Spleen (tissue), 11 donors: ENCODE results near the gene FRMD1. TPM values are rescaled to one million over a fixed set of nuclear protein-coding genes. Genes with fewer than 3 reads are reported as not detected.
A peak's percentile ranks its signal among the peaks of the same experiment; 100 is the strongest.

Experiments
- DNase-seq: peaks from one replicate; pipeline ENCODE4 v3.0.0-alpha.2; 2020
- H3K27ac ChIP-seq, 8 donors: fragments of 200-600 bp; sonication (generic) in 7 of 8; 1 replicate in 4 of 8; 2 replicates in 4 of 8; pipeline versions ENCODE4 v1.5.0 to v1.8.0; 2016 to 2021; ENCODE audit warnings: inconsistent platforms in 4 of 8, mild to moderate bottlenecking in 4 of 8, moderate library complexity in 1 of 8
- H3K27me3 ChIP-seq, 7 donors: fragments of 200-600 bp; sonication (generic) in 6 of 7; replicated peaks in 1 of 7; 1 replicate in 4 of 7; 2 replicates in 3 of 7; pipeline versions ENCODE4 v1.5.0 to v1.8.0; 2016 to 2021; ENCODE audit warnings: inconsistent platforms in 3 of 7, mild to moderate bottlenecking in 1 of 7
- H3K36me3 ChIP-seq, 6 donors: fragments of 200-600 bp; sonication (generic) in 5 of 6; 1 replicate in 4 of 6; 2 replicates in 2 of 6; pipeline versions ENCODE4 v1.5.0 to v1.8.0; 2016 to 2021; ENCODE audit warnings: inconsistent platforms in 2 of 6
- H3K4me1 ChIP-seq, 6 donors: fragments of 200-600 bp; sonication (generic) in 5 of 6; 1 replicate in 3 of 6; 2 replicates in 3 of 6; pipeline versions ENCODE4 v1.5.0 to v1.8.0; 2016 to 2021; ENCODE audit warnings: inconsistent platforms in 3 of 6
- H3K4me3 ChIP-seq, 8 donors: fragments of 200-600 bp; sonication (generic) in 7 of 8; 1 replicate in 4 of 8; 2 replicates in 4 of 8; pipeline versions ENCODE4 v1.5.0 to v1.8.0; 2016 to 2021; ENCODE audit warnings: inconsistent platforms in 4 of 8, mild to moderate bottlenecking in 4 of 8, moderate library complexity in 2 of 8
- H3K9me3 ChIP-seq, 8 donors: fragments of 200-600 bp; sonication (generic) in 7 of 8; 1 replicate in 4 of 8; 2 replicates in 4 of 8; pipeline versions ENCODE4 v1.5.0 to v1.8.0; 2016 to 2021; ENCODE audit warnings: inconsistent platforms in 4 of 8
- POLR2A ChIP-seq, 3 donors: fragments of 450-650 bp; IDR thresholded peaks; one replicate each; pipeline ENCODE4 v1.5.1; 2017; ENCODE audit warnings: antibody characterized with exemption in 3 of 3, mild to moderate bottlenecking in 1 of 3
- POLR2AphosphoS5 ChIP-seq, 3 donors: sonication (generic); formaldehyde crosslinking; IDR thresholded peaks; one replicate each; pipeline ENCODE4 v1.5.1; 2017; ENCODE audit warnings: antibody characterized with exemption in 3 of 3
- WGBS, 5 donors: extraction: QIAGEN DNeasy Blood & Tissue Kit in 3 of 5; methylation state at CpG; one replicate each; pipeline versions ENCODE4 v1.1.5 to v1.1.7; 2013 to 2018; 5-methylcytosine and 5-hydroxymethylcytosine counted together
- intact Hi-C: fragments of 100-400 bp; cut with DNase I; formaldehyde crosslinking; loops from one replicate; pipeline ENCODE4 v1.15.0; 2023; ENCODE audit warnings: low total_unique reads
- polyA plus RNA-seq, 3 donors: library from polyadenylated mRNA; stranded (reverse); fragments of 200-250 nt; gene quantifications; one replicate each; pipeline ENCODE4 v1.2.1, GENCODE V29; 2013
- total RNA-seq, 7 donors: library from RNA; depleted of rRNA in 3 of 7; stranded (reverse); fragments of >200 nt in 3 of 7; fragmentation: NEBNext Ultra II Directional in 4 of 7; extraction: Animal tissue kit (Norgen Biotek cat#: 25700) in 4 of 7; gene quantifications; one replicate each; pipeline versions ENCODE4 v1.1.0 to v1.2.1, GENCODE V29; 2016 to 2021
- TF ChIP-seq, protein P1 (sequence below), 11 experiments: fragments of 200-600 bp in 7 of 11; fragments of 450-650 bp in 4 of 11; sonication (generic) in 4 of 11; IDR thresholded peaks in 8 of 11; conservative IDR thresholded peaks in 3 of 11; 1 replicate in 7 of 11; 2 replicates in 4 of 11; pipeline versions ENCODE4 v1.4.0 to v1.8.0; 2016 to 2021; ENCODE audit warnings: antibody characterized with exemption in 11 of 11, inconsistent platforms in 4 of 11, mild to moderate bottlenecking in 1 of 11
- donor health status: healthy with polysubstance abuse.
- donor health status: DM: no; HTN: no; CAD: no; lungs with moderate emphysema.
- donor health status: DM: no; HTN: no; CAD: no.
- donor health status: Bipolar disorder and iron deficiency.
- donor health status: healthy.
- donor health status: DM: no; HTN: no; CAD: no.
- donor health status: DM: yes; HTN: yes; CAD: no.

The FRMD1 gene
- total and polyA plus RNA-seq, 10 donors, result 0.14 to 9.5 (median 1.5) TPM

DNA sequence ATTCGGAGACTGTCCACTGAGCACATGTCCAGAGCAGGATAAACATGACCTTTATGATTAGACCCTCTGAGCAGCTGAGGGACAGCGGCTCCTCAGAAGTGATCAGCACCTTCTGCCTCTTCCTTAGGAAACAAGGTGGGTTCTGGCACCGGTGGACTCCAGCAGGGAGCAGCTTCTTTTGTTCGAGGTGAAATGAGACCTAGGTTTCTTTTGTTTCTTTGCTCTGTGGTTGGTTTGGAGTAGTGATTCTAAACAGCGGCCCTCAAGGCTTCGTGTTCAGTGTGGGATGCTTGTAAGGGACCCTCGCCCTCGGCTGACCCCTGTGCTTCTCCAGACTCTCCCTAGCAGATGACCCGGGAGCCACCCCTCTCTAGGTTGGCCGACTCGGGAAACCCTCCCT is 14.6 kb upstream of the FRMD1 start:
- intact Hi-C loops, result no loop called here

DNA sequence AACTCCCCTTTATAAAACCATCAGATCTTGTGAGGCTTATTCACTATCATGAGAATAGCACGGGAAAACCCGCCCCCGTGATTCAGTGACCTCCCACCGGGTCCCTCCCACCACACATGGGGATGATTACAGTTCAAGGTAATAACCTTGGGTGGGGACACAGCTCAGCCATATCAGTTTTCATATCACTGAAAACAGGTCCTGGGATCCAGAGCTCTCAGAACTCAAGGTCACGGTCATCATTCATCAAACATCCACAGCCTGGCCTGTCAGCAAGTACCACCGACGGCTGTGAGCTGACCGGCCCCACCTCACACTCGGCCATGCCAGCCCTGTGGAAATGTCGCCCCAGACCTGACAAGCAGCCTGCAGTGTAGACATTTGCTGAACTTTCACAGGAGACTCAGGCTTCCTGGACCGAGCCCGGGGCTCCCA is 14.1 kb upstream of the FRMD1 start:
- Histone ChIP-seq H3K36me3 (no peaks in the 10 kb centered on the region), H3K27ac (peak overlapping the region in 1 of 8 donors; percentile 37), H3K27me3 (peaks cover 0 to 8% (median 0%) of the 10 kb centered on the region in 7 donors), H3K4me1 (peaks cover 0 to 6% (median 2%) of the 10 kb centered on the region in 6 donors), H3K4me3 (no peak overlapping the region), H3K9me3 (peaks cover 0 to 12% (median 9%) of the 10 kb centered on the region in 8 donors)
- TF ChIP-seq POLR2AphosphoS5 (IDR thresholded peaks at IDR 0.05), result peak in 1 of 3 donors; percentile 13
- TF ChIP-seq, protein P1, sequence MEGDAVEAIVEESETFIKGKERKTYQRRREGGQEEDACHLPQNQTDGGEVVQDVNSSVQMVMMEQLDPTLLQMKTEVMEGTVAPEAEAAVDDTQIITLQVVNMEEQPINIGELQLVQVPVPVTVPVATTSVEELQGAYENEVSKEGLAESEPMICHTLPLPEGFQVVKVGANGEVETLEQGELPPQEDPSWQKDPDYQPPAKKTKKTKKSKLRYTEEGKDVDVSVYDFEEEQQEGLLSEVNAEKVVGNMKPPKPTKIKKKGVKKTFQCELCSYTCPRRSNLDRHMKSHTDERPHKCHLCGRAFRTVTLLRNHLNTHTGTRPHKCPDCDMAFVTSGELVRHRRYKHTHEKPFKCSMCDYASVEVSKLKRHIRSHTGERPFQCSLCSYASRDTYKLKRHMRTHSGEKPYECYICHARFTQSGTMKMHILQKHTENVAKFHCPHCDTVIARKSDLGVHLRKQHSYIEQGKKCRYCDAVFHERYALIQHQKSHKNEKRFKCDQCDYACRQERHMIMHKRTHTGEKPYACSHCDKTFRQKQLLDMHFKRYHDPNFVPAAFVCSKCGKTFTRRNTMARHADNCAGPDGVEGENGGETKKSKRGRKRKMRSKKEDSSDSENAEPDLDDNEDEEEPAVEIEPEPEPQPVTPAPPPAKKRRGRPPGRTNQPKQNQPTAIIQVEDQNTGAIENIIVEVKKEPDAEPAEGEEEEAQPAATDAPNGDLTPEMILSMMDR (IDR thresholded peaks at IDR 0.05 in 8 of 11, conservative IDR thresholded peaks at IDR 0.05 in 3 of 11), result no peak
- WGBS, 5 donors, result 57 to 91% (median 75%) methylated on average over 7 to 12 of the region's 12 CpGs
- peak; percentile 76 for DNase-seq
- intact Hi-C loops, result no loop called here

More for the DNA sequence above, 14.6 kb upstream of the FRMD1 start:
- no peaks in the 10 kb centered on the region for H3K36me3 ChIP-seq
- 75 to 92% (median 87%) methylated on average over 11 of the region's 11 CpGs for WGBS, 5 donors
- H3K27me3 ChIP-seq, result peaks cover 0 to 13% (median 0%) of the 10 kb centered on the region in 7 donors
- H3K27ac ChIP-seq, result peak overlapping the region in 1 of 8 donors; percentile 37
- H3K4me3 ChIP-seq, result no peak overlapping the region
- peaks cover 0 to 7% (median 2%) of the 10 kb centered on the region in 6 donors for H3K4me1 ChIP-seq
- DNase-seq, result peak; percentile 62
- TF ChIP-seq POLR2AphosphoS5 (IDR thresholded peaks at IDR 0.05) (no peak), POLR2A (IDR thresholded peaks at IDR 0.05) (no peak)
- TF ChIP-seq, protein P1 (IDR thresholded peaks at IDR 0.05 in 8 of 11, conservative IDR thresholded peaks at IDR 0.05 in 3 of 11), result no peak
- H3K9me3 ChIP-seq, result peaks cover 0 to 12% (median 9%) of the 10 kb centered on the region in 8 donors

DNA sequence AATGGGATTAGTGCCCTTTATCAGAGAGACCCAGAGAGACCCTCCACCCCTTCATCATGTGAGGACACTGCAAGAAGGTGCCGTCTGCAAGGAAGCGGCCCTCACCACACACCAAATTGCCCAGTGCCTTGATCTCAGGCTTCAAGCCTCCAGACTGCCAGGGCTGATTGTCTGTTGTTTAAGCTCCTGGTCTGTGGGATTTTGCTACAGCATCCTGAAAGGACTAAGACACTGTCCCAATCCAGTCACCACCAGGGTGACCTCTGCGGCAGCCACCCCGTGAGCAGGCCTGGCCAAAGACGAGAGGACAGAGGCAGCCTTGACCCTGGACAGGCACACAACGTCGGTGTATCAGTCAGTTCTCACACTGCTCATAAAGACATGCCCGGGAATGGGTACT is 13.5 kb upstream of the FRMD1 start:
- H3K4me1 ChIP-seq, result peaks cover 0 to 10% (median 2%) of the 10 kb centered on the region in 6 donors
- TF ChIP-seq POLR2A (IDR thresholded peaks at IDR 0.05) (no peak), POLR2AphosphoS5 (IDR thresholded peaks at IDR 0.05) (no peak)
- TF ChIP-seq, protein P1 (IDR thresholded peaks at IDR 0.05 in 8 of 11, conservative IDR thresholded peaks at IDR 0.05 in 3 of 11), result no peak
- peak overlapping the region in 2 of 8 donors; percentile 39 to 41 for H3K27ac ChIP-seq
- peak; percentile 49 for DNase-seq
- H3K9me3 ChIP-seq, result peaks cover 0 to 12% (median 9%) of the 10 kb centered on the region in 8 donors
- WGBS, 5 donors, result 69 to 85% (median 76%) methylated on average over 8 of the region's 8 CpGs
- no peak overlapping the region for H3K4me3 ChIP-seq
- intact Hi-C loops, result no loop called here
- no peaks in the 10 kb centered on the region for H3K36me3 ChIP-seq
- peaks cover 0 to 4% (median 0%) of the 10 kb centered on the region in 7 donors for H3K27me3 ChIP-seq

DNA sequence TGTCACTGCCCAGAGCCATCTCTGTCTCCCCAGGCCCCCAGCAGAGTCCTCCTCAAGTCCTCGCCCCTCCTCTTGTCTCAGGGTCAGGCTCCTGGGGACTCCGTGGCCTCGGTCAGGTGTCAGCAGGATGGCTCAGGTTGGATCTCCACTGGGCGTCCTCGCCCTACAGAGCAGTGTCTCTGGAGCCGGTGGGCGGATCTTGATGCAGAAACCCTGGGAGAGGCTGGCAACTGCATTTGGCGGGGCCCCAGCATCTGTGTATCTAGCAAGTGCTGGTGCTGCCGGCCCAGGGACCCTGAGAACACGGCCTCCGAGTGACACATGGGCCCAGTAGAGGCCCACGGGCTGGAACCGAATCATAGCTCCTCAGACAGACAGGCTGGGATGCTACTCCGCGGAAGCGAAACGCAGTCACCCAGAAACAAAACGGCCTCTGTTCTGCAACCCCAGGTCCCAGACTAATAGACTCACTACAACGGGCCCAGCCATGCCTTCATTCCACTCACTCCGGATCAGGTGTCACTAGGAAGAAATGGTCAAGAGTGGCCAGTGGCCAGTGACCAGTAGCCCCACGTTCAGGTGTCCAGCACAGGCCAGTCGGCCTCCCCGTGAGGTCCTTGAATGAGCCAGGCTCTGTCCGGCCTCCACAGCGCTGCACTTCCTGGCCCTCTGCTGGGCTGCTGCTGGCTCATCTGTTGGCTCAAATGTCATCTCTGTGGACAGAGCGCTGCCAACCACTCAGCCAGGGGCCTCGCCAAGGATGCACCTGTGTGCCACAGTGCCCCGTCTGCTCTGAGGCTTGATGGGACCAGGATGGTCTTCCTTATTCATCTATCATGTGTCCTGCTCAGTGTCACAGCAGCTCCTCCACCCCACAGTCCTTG is 12.6 kb upstream of the FRMD1 start:
- Histone ChIP-seq H3K27ac (no peak overlapping the region), H3K9me3 (peaks cover 0 to 12% (median 9%) of the 10 kb centered on the region in 8 donors), H3K4me3 (no peak overlapping the region), H3K36me3 (no peaks in the 10 kb centered on the region), H3K4me1 (peaks cover 0 to 10% (median 2%) of the 10 kb centered on the region in 6 donors), H3K27me3 (no peaks in the 10 kb centered on the region)
- intact Hi-C loops, result no loop called here
- no peak for TF ChIP-seq POLR2AphosphoS5 (IDR thresholded peaks at IDR 0.05)
- no peak for TF ChIP-seq POLR2A (IDR thresholded peaks at IDR 0.05)
- TF ChIP-seq, protein P1 (IDR thresholded peaks at IDR 0.05 in 8 of 11, conservative IDR thresholded peaks at IDR 0.05 in 3 of 11), result no peak
- DNase-seq, result peak; percentile 73
- WGBS, 5 donors, result 85 to 93% (median 88%) methylated on average over 13 to 28 of the region's 28 CpGs
